ENCODE measurements around the gene LELP1.
"Not testable (repeated sequence)": the region's sequence is repeated elsewhere in the genome, so short reads cannot be mapped to it uniquely, and the experiment has no call there.

LELP1 gene

GRCh38 chr1:153229076-153229829 is 26.0 kb downstream of the LELP1 start:
- not testable (repeated sequence) for DNase-seq

- DNase-seq: no peak
Observed at GRCh38 chr1:153231363-153231762, 28.1 kb downstream of the LELP1 start.

- DNase-seq: no peak
Observed at GRCh38 chr1:153231785-153232184, 28.6 kb downstream of the LELP1 start.

DNA sequence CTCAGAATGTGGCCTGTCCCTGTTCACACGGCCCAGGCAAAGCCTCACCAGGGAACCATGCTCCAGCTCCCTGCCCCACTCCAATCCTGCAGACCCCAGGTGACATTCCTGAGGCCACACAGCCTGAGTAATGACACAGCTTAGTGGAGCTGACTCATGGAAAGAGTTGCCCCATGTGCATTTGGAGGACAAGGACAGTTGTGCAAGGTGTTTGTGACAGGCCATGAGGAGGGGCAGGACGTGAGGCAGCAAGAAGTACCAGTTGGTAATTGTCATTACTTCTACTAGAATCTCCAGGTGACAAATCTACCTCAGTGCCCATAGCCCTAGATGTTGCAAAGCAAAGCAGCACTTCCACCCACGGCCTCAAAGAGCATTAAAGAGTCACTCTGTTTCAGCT is 29.3 kb downstream of the LELP1 start:
- DNase-seq: no peak

GRCh38 chr1:153233448-153233847 is 30.2 kb downstream of the LELP1 start:
- no peak for DNase-seq

- DNase-seq: no peak
Observed at GRCh38 chr1:153238527-153238926, 35.3 kb downstream of the LELP1 start.

DNA sequence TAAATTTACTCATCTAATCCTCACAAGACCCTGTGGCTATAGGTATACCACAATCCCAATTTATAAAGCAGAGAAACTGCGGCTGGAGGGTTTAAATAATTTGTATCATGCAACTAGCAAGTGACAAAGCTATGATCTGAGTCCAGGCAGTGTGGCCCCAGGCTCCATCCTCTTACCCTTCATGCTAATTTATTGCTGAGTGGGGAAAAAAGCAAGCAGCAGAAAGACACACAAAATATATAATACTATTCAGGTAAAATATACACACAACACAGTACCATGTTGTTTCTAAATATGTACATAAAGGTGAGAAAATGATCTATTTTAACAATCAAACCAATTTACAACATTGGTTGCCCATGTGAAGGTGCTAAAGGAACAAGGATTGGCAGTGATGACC is 38.9 kb downstream of the LELP1 start:
- no peak for DNase-seq

- no peak for DNase-seq
Observed at GRCh38 chr1:153245466-153245865, 42.2 kb downstream of the LELP1 start.

- no peak for DNase-seq
Observed at GRCh38 chr1:153246018-153246417, 42.8 kb downstream of the LELP1 start.

DNA sequence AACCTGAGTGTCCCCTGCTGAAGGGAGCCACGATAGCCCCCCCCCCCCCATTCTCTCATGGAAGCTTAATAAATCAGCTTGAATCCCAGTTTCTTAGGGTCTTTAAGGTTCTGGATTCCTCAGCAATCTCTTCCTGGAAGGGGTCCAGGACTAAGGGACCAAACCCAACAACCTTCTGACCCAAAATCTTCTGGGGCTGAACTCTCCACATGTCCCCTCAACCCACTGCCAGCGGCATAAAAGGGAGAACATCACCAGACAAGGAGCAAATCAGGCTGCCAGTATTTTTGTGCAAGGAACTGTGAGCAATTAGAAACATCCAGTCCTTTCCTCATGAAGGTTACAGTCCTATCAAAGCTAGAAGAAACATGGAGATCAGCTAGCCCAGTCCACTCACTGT is 43.6 kb downstream of the LELP1 start:
- no peak for DNase-seq

- no peak for DNase-seq
Observed at GRCh38 chr1:153248176-153248879, 45.1 kb downstream of the LELP1 start.

DNA sequence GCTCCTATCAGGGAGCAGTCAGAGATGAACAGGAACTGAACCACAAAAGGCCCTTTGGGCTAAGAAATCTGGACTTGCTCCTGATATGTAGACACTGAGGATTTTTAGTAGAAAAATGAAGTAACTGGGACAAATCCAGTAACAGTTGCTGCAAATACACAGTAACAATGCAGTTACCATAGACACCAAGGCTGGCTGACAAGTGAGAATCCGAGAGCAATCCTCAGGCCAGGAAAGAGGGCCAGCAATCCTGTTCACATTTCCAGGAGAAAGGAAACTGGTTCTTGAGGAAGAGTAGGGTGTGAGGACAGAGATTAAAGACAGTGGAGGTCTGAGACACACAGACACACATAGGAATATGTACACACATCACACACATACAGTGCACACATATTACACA is 46.9 kb downstream of the LELP1 start:
- DNase-seq: no peak

- DNase-seq: no peak
Observed at GRCh38 chr1:153251087-153251486, 47.9 kb downstream of the LELP1 start.

DNA sequence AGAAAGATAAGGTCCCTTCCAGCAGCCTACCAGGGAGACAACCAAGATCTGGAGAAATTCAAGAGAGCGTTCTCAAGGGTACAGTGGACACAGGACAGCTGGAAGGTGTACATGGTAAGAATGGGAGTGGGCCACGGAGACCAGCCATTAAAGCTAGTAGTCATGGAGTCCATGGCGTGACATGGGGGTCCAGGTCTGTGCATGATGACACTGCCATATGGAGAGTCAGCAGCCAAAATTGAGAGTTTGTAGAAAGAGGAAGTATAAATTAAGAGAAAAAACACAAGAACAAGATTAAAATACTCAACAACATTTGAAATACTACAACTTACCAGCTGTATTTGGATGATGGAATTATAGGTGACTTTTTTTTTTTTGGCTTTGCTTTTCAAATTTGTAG is 48.3 kb downstream of the LELP1 start:
- no peak for DNase-seq

- DNase-seq: no peak
Observed at GRCh38 chr1:153251988-153252387, 48.8 kb downstream of the LELP1 start.

GRCh38 chr1:153253076-153253475 is 49.8 kb downstream of the LELP1 start:
- no peak for DNase-seq

- no peak for DNase-seq
Observed at GRCh38 chr1:153253693-153254092, 50.5 kb downstream of the LELP1 start.
